Neural cell (in vitro differentiated cells): ENCODE data around the gene WDR4. TPM values are rescaled to one million over a fixed set of nuclear protein-coding genes. Genes with fewer than 3 reads are reported as not detected.

ENCODE experiments used
- H2AFZ ChIP-seq: fragments of 200-600, 300-800 bp; sonication (generic), shearing (Covaris generic); 2 replicates; pipeline ENCODE4 v1.6.0; 2014; ENCODE audit warnings: low read depth, mild to moderate bottlenecking, antibody characterized with exemption, low read length, moderate library complexity
- H3F3A ChIP-seq: fragments of 200-600 bp; shearing (Covaris generic); 2 replicates; pipeline ENCODE4 v1.6.1; 2016; ENCODE audit warnings: mild to moderate bottlenecking, moderate library complexity, mixed read lengths, antibody characterized with exemption, low read length; ENCODE audit not compliant: insufficient read depth, poor library complexity, severe bottlenecking
- H3K27ac ChIP-seq: fragments of 200-600, 300-800 bp; sonication (generic), shearing (Covaris generic); 2 replicates; pipeline ENCODE4 v1.5.1; 2014; ENCODE audit warnings: mild to moderate bottlenecking, low read length, moderate library complexity
- H3K27me3 ChIP-seq: fragments of 300-800, 200-600 bp; sonication (generic), shearing (Covaris generic); 2 replicates; pipeline ENCODE4 v1.6.0; 2014; ENCODE audit warnings: mild to moderate bottlenecking, low read depth, low read length, moderate library complexity; ENCODE audit not compliant: insufficient read depth
- H3K36me3 ChIP-seq: fragments of 300-800, 200-600 bp; sonication (generic), shearing (Covaris generic); 2 replicates; pipeline ENCODE4 v1.5.1; 2014; ENCODE audit warnings: mild to moderate bottlenecking, antibody characterized with exemption, low read length, moderate library complexity; ENCODE audit not compliant: insufficient read depth
- H3K4me2 ChIP-seq: fragments of 300-800, 200-600 bp; sonication (generic), shearing (Covaris generic); 2 replicates; pipeline ENCODE4 v1.6.0; 2014; ENCODE audit warnings: mild to moderate bottlenecking, low read length
- H3K4me3 ChIP-seq: fragments of 300-800, 200-600 bp; sonication (generic), shearing (Covaris generic); 2 replicates; pipeline ENCODE4 v1.5.1; 2014; ENCODE audit warnings: mild to moderate bottlenecking, low read length, moderate library complexity
- H3K79me2 ChIP-seq: fragments of 200-600 bp; shearing (Covaris generic); replicated peaks from 2 replicates; pipeline ENCODE4 v1.6.0; 2014; ENCODE audit warnings: mild to moderate bottlenecking, low read length, moderate library complexity; ENCODE audit not compliant: insufficient read depth
- H3K9ac ChIP-seq: fragments of 300-800, 200-600 bp; sonication (generic), shearing (Covaris generic); 2 replicates; pipeline ENCODE4 v1.6.1; 2016; ENCODE audit warnings: mild to moderate bottlenecking, low read length, mixed read lengths
- H3K9me2 ChIP-seq: fragments of 200-600 bp; shearing (Covaris generic); 2 replicates; pipeline ENCODE4 v1.6.1; 2016; ENCODE audit warnings: mild to moderate bottlenecking, low read length, mixed read lengths; ENCODE audit not compliant: insufficient read depth
- H3K9me3 ChIP-seq: fragments of 200-600, 300-800 bp; sonication (generic), shearing (Covaris generic); 2 replicates; pipeline ENCODE4 v1.6.1; 2016; ENCODE audit warnings: mild to moderate bottlenecking, mixed run types, low read length, moderate library complexity, mixed read lengths
- H4K20me1 ChIP-seq: fragments of 200-600 bp; shearing (Covaris generic); 2 replicates; pipeline ENCODE4 v1.6.1; 2016; ENCODE audit warnings: mild to moderate bottlenecking, mixed run types; ENCODE audit not compliant: insufficient read depth
- CTCF ChIP-seq: fragments of 450-650 bp; IDR thresholded peaks from 2 replicates; pipeline ENCODE4 v1.5.1; 2014; ENCODE audit warnings: antibody characterized with exemption, mild to moderate bottlenecking, moderate library complexity; ENCODE audit not compliant: poor library complexity, severe bottlenecking
- EP300 ChIP-seq: fragments of 450-650 bp; conservative IDR thresholded peaks from 2 replicates; pipeline ENCODE4 v1.6.1; 2014; ENCODE audit warnings: antibody characterized with exemption, mild to moderate bottlenecking, moderate library complexity; ENCODE audit not compliant: poor library complexity, severe bottlenecking
- EZH2 ChIP-seq: fragments of 200-600, 300-800 bp; shearing (Covaris generic), sonication (generic); IDR thresholded peaks from 2 replicates; pipeline ENCODE4 v1.6.1; 2014; ENCODE audit warnings: antibody characterized with exemption, low read length, borderline replicate concordance, mild to moderate bottlenecking; ENCODE audit not compliant: insufficient read depth, poor library complexity, severe bottlenecking
- MXI1 ChIP-seq: fragments of 450-650 bp; conservative IDR thresholded peaks from 2 replicates; pipeline ENCODE4 v1.6.1; 2014; ENCODE audit warnings: antibody characterized with exemption, mild to moderate bottlenecking; ENCODE audit not compliant: poor library complexity, severe bottlenecking
- POLR2AphosphoS5 ChIP-seq: IDR thresholded peaks from 2 replicates; pipeline ENCODE4 v1.6.1; 2012
- RAD21 ChIP-seq: fragments of 450-650 bp; conservative IDR thresholded peaks from 2 replicates; pipeline ENCODE4 v1.6.1; 2014; ENCODE audit warnings: antibody characterized with exemption, mild to moderate bottlenecking, moderate library complexity
- REST ChIP-seq: IDR thresholded peaks from 2 replicates; pipeline ENCODE4 v1.6.1; 2012; ENCODE audit warnings: borderline replicate concordance
- SMC3 ChIP-seq: fragments of 450-650 bp; conservative IDR thresholded peaks from 2 replicates; pipeline ENCODE4 v1.6.1; 2014; ENCODE audit warnings: antibody characterized with exemption, mild to moderate bottlenecking, moderate library complexity; ENCODE audit not compliant: poor library complexity
- TAF1 ChIP-seq: IDR thresholded peaks from 2 replicates; pipeline ENCODE4 v1.6.1; 2012; ENCODE audit warnings: low read depth
- polyA plus RNA-seq: library from polyadenylated mRNA; depleted of rRNA; stranded (reverse); fragments of >200 nt; gene quantifications from 2 replicates; pipeline ENCODE4 v1.2.3, GENCODE V29; 2014

WDR4 gene
- polyA plus RNA-seq, 1 donor from 2014 or later = 9.2 TPM

DNA sequence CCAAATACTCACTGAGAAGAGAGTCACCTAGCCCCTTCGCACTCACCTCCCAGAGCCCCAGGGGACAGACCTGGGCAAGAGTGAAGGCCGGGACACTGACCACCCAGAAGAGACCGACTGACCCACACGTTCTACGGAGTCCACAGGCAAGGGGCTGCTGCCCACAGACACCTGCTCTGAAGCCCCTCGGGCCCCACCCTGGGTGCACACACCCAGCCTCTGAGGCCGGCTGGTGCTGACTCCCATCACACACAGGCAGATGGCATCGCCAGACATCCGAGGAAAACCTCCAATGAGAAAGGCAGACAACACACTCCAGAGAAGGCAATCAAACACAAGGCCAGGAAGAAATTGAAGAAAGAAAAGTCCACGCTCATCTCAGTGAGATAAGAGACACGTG lies 22.1 kb downstream of the WDR4 start:
- Histone ChIP-seq H3K36me3 (peaks cover 8% of the 10 kb centered on the region), H2AFZ (no peak overlapping the region), H3K27ac (no peak overlapping the region), H4K20me1 (no peaks in the 10 kb centered on the region), H3F3A (no peaks in the 10 kb centered on the region), H3K4me2 (no peak overlapping the region), H3K79me2 (no peaks in the 10 kb centered on the region), H3K9me2 (no peaks in the 10 kb centered on the region), H3K27me3 (no peaks in the 10 kb centered on the region), H3K4me3 (no peak overlapping the region), H3K9ac (no peak overlapping the region), H3K9me3 (no peaks in the 10 kb centered on the region)
- no peak for TF ChIP-seq CTCF
- TF ChIP-seq MXI1 = no peak
- no peak for TF ChIP-seq TAF1
- TF ChIP-seq EZH2 = no peak
- TF ChIP-seq RAD21 = no peak
- TF ChIP-seq EP300 = no peak
- TF ChIP-seq POLR2AphosphoS5 = no peak
- TF ChIP-seq SMC3 = no peak
- TF ChIP-seq REST = no peak

DNA sequence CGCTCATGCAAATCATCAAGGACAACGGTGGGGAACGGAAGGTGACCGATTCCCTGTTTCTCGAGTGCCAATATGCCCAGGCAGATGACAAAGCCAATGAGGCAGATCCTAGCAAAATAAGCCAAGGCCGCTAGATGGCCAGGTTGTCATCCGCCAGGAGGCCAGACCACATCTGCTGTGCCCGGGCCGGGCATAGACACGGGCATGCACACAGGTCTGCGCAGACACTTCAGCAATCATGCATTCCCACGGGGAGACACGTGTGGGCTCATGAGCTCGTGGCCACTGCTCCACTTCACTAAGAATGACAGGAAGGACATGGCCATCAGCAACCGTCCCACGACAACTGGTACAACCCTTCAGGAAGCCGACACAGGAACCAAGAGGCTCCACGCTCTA lies 23.4 kb downstream of the WDR4 start:
- H3K27me3 ChIP-seq = no peaks in the 10 kb centered on the region
- H3K9me2 ChIP-seq = no peaks in the 10 kb centered on the region
- H3K79me2 ChIP-seq = no peaks in the 10 kb centered on the region
- peaks cover 8% of the 10 kb centered on the region for H3K36me3 ChIP-seq
- H3K27ac ChIP-seq = no peak overlapping the region
- no peaks in the 10 kb centered on the region for H4K20me1 ChIP-seq
- H2AFZ ChIP-seq = no peak overlapping the region
- no peak overlapping the region for H3K4me2 ChIP-seq
- no peak overlapping the region for H3K9ac ChIP-seq
- H3K4me3 ChIP-seq = no peak overlapping the region
- TF ChIP-seq TAF1 (no peak), REST (no peak), SMC3 (no peak), EZH2 (no peak), MXI1 (no peak), EP300 (no peak), POLR2AphosphoS5 (no peak)
- H3K9me3 ChIP-seq = no peaks in the 10 kb centered on the region
- no peaks in the 10 kb centered on the region for H3F3A ChIP-seq
